ENCODE results near the gene UBE2I. TPM values are rescaled to one million over a fixed set of nuclear protein-coding genes. Genes with fewer than 3 reads are reported as not detected.

Gene UBE2I
- total and polyA plus RNA-seq, 2 donors (not counting 1 experiment from before 2014, with no cell fraction given) = 42.1 to 142 TPM

DNA sequence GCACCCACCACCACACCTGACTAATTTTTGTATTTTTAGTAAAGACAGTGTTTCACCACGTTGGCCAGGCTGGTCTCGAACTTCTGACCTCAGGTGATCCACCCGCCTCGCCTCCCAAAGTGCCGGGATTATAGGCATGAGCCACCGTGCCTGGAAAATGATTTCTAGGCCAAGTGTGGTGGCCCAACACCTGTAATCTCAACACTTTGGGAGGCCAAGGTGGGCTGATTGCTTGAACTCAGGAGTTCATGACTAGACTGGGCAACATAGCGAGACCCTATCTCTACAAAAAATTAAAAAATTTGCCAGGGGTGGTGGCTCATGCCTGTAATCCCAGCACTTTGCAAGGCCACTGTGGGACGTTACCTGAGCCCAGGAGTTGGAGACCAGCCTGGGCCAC lies 13.0 kb downstream of the UBE2I start:
- no peaks in the 10 kb centered on the region for H4K20me1 ChIP-seq (ENCODE audit: control insufficient read depth, extremely low read depth, insufficient read depth, low read length)
- H3K9ac ChIP-seq (ENCODE audit: insufficient read depth, low read length) = no peak overlapping the region
- DNase-seq (ENCODE audit: low read depth in 2 of 2) = no peak
- H3K4me2 ChIP-seq (ENCODE audit: extremely low read depth, insufficient read depth, low read length) = no peak overlapping the region
- no peak overlapping the region for H2AFZ ChIP-seq (ENCODE audit: low read length)
- no peak overlapping the region for H3K4me3 ChIP-seq (replicated peaks in 1 of 4; ENCODE audit: control extremely low read depth in 1 of 4, insufficient read depth in 1 of 4, low read depth in 3 of 4, low read length in 4 of 4)
- H3K79me2 ChIP-seq (ENCODE audit: control insufficient read depth, insufficient read depth, low read length) = peaks cover 18% of the 10 kb centered on the region
- no peak overlapping the region for H3K27ac ChIP-seq (ENCODE audit: insufficient read depth, low read length)
- H3K27me3 ChIP-seq (ENCODE audit: control insufficient read depth, insufficient read depth, low read length) = no peaks in the 10 kb centered on the region
- peaks cover 43% of the 10 kb centered on the region for H3K36me3 ChIP-seq (ENCODE audit: control insufficient read depth, insufficient read depth, low read length)
- no peaks in the 10 kb centered on the region for H3K4me1 ChIP-seq (ENCODE audit: control insufficient read depth, extremely low read depth, insufficient read depth, low read length)
- no peaks in the 10 kb centered on the region for H3K9me3 ChIP-seq (ENCODE audit: control insufficient read depth, insufficient read depth, low read depth, low read length)
- TF ChIP-seq EZH2 (IDR thresholded peaks at IDR 0.05; ENCODE audit: low read length, missing control alignments) = no peak
- TF ChIP-seq, protein P1, sequence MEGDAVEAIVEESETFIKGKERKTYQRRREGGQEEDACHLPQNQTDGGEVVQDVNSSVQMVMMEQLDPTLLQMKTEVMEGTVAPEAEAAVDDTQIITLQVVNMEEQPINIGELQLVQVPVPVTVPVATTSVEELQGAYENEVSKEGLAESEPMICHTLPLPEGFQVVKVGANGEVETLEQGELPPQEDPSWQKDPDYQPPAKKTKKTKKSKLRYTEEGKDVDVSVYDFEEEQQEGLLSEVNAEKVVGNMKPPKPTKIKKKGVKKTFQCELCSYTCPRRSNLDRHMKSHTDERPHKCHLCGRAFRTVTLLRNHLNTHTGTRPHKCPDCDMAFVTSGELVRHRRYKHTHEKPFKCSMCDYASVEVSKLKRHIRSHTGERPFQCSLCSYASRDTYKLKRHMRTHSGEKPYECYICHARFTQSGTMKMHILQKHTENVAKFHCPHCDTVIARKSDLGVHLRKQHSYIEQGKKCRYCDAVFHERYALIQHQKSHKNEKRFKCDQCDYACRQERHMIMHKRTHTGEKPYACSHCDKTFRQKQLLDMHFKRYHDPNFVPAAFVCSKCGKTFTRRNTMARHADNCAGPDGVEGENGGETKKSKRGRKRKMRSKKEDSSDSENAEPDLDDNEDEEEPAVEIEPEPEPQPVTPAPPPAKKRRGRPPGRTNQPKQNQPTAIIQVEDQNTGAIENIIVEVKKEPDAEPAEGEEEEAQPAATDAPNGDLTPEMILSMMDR (conservative IDR thresholded peaks at IDR 0.05 in 1 of 2, IDR thresholded peaks at IDR 0.05 in 1 of 2; ENCODE audit: low read depth in 1 of 2, low read length in 2 of 2) = no peak

DNA sequence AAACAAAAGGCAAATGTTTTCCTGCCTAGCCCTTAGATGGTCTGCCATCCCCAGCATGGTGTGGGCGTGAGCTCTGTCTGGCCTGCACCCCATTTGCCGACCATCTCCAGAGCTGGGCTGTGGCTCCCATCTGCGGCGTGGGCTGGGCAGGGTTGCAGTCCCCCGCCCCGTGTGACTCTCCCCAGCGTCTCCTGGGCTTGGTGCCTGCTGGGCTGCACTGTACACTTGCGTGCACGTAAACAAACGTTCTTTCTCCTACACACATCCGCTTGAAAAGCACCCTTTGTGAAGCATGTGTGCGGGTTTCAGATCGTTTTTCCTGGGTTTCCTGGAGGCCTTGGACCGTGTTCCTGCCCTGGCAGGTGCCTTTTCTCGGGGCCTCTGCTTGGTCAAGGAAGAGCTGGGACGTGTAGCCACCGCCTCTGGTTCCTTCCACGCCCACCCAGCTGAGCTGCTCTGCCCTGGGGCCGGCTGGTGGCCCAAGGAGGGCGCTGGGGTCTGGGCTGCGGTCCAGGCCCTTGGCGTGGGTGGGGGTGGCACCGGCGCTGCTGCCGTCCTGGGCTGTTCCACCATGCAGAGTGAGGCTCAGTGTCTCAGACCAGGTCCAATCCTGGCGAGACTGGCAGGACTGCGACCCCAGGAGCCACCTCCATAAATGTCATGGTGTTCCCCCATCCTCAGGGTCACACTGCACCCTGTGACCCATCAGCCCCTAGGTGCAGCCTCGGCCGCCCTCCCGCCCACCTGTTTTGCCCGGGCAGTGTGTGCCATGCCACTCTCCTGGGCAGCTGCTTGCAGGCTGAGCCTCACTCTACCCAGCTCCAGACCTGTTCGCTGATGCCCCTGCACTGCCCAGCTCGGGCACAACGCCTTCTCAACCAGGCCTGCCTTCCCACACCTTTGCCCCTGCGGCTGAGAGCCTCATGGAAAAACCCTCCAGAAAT lies 14.1 kb downstream of the UBE2I start:
- H3K9me3 ChIP-seq (ENCODE audit: control insufficient read depth, insufficient read depth, low read depth, low read length) = no peaks in the 10 kb centered on the region
- no peaks in the 10 kb centered on the region for H4K20me1 ChIP-seq (ENCODE audit: control insufficient read depth, extremely low read depth, insufficient read depth, low read length)
- H3K27ac ChIP-seq (ENCODE audit: insufficient read depth, low read length) = peak overlapping the region; percentile 44
- H3K4me1 ChIP-seq (ENCODE audit: control insufficient read depth, extremely low read depth, insufficient read depth, low read length) = no peaks in the 10 kb centered on the region
- peaks cover 8% of the 10 kb centered on the region for H3K79me2 ChIP-seq (ENCODE audit: control insufficient read depth, insufficient read depth, low read length)
- no peak overlapping the region for H3K4me2 ChIP-seq (ENCODE audit: extremely low read depth, insufficient read depth, low read length)
- no peak overlapping the region for H3K4me3 ChIP-seq (replicated peaks in 1 of 4; ENCODE audit: control extremely low read depth in 1 of 4, insufficient read depth in 1 of 4, low read depth in 3 of 4, low read length in 4 of 4)
- TF ChIP-seq, protein P1 (conservative IDR thresholded peaks at IDR 0.05 in 1 of 2, IDR thresholded peaks at IDR 0.05 in 1 of 2; ENCODE audit: low read depth in 1 of 2, low read length in 2 of 2) = no peak
- TF ChIP-seq EZH2 (IDR thresholded peaks at IDR 0.05; ENCODE audit: low read length, missing control alignments) = no peak
- H3K9ac ChIP-seq (ENCODE audit: insufficient read depth, low read length) = no peak overlapping the region
- H3K36me3 ChIP-seq (ENCODE audit: control insufficient read depth, insufficient read depth, low read length) = peaks cover 34% of the 10 kb centered on the region
- DNase-seq (ENCODE audit: low read depth in 2 of 2) = no peak
- no peak overlapping the region for H2AFZ ChIP-seq (ENCODE audit: low read length)
- H3K27me3 ChIP-seq (ENCODE audit: control insufficient read depth, insufficient read depth, low read length) = no peaks in the 10 kb centered on the region

DNA sequence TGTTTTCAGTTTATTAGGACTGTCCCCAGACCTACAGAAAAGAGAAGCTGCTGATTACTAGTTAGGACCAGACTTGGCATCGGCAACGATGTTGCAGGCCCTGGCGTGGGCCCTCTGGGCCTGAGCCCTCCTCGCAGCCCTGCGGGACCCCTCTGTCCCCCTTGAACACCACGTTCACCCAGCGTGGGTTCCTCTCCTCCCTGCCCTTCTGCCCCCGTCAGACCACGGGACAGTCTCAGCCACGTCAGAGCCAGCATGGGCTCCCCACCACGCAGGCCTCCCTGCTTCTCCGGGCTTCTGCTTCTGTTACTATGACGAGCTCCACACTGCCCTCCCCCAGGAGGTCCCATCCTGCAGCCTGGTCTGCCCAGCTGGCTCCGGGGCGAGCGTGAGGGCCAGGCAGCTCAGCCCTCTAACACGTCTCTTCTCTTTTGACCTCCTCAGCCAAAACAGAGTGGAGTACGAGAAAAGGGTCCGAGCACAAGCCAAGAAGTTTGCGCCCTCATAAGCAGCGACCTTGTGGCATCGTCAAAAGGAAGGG lies 14.9 kb downstream of the UBE2I start:
- H2AFZ ChIP-seq (ENCODE audit: low read length) = no peak overlapping the region
- no peaks in the 10 kb centered on the region for H3K27me3 ChIP-seq (ENCODE audit: control insufficient read depth, insufficient read depth, low read length)
- TF ChIP-seq EZH2 (IDR thresholded peaks at IDR 0.05; ENCODE audit: low read length, missing control alignments) = no peak
- TF ChIP-seq, protein P1 (conservative IDR thresholded peaks at IDR 0.05 in 1 of 2, IDR thresholded peaks at IDR 0.05 in 1 of 2; ENCODE audit: low read depth in 1 of 2, low read length in 2 of 2) = no peak
- H3K4me3 ChIP-seq (replicated peaks in 1 of 4; ENCODE audit: control extremely low read depth in 1 of 4, insufficient read depth in 1 of 4, low read depth in 3 of 4, low read length in 4 of 4) = no peak overlapping the region
- H4K20me1 ChIP-seq (ENCODE audit: control insufficient read depth, extremely low read depth, insufficient read depth, low read length) = no peaks in the 10 kb centered on the region
- H3K79me2 ChIP-seq (ENCODE audit: control insufficient read depth, insufficient read depth, low read length) = peaks cover 4% of the 10 kb centered on the region
- H3K4me1 ChIP-seq (ENCODE audit: control insufficient read depth, extremely low read depth, insufficient read depth, low read length) = no peaks in the 10 kb centered on the region
- peaks cover 30% of the 10 kb centered on the region for H3K36me3 ChIP-seq (ENCODE audit: control insufficient read depth, insufficient read depth, low read length)
- no peak overlapping the region for H3K27ac ChIP-seq (ENCODE audit: insufficient read depth, low read length)
- no peak overlapping the region for H3K9ac ChIP-seq (ENCODE audit: insufficient read depth, low read length)
- no peak for DNase-seq (ENCODE audit: low read depth in 2 of 2)
- no peaks in the 10 kb centered on the region for H3K9me3 ChIP-seq (ENCODE audit: control insufficient read depth, insufficient read depth, low read depth, low read length)
- no peak overlapping the region for H3K4me2 ChIP-seq (ENCODE audit: extremely low read depth, insufficient read depth, low read length)

All from fibroblast of lung (primary cell).